HG03342 (cell line): ENCODE results near the gene GNG14.
"Not testable (repeated sequence)": the region's sequence is repeated elsewhere in the genome, so short reads cannot be mapped to it uniquely, and the experiment has no call there.

Experiments
- ATAC-seq: cut with Tn5 transposase; IDR thresholded peaks from one replicate; pipeline ENCODE4 v1.9.1; 2021; ENCODE audit warnings: mild to moderate bottlenecking, moderate library complexity; ENCODE audit not compliant: unreplicated experiment

GNG14 gene

GRCh38 chr19:12695096-12695495 is 7.3 kb downstream of the GNG14 start:
- ATAC-seq = no peak

- ATAC-seq = no peak
Observed at GRCh38 chr19:12695514-12695913, 7.7 kb downstream of the GNG14 start.

- ATAC-seq = peak; percentile 22
Observed at GRCh38 chr19:12695997-12696365, 8.2 kb downstream of the GNG14 start.

- peak; percentile 72 for ATAC-seq
Observed at GRCh38 chr19:12696366-12697335, 8.9 kb downstream of the GNG14 start, which contains the start of gene FBXW9. TSS of gene FBXW9 (minus strand) at chr19:12696631. CDS start at chr19:12696581, 50 bp downstream.

- not testable (repeated sequence) for ATAC-seq
Observed at GRCh38 chr19:12697425-12697824, 9.6 kb downstream of the GNG14 start.

GRCh38 chr19:12698138-12698537 is 10.3 kb downstream of the GNG14 start:
- no peak for ATAC-seq

GRCh38 chr19:12701596-12702282 is 13.9 kb downstream of the GNG14 start:
- no peak for ATAC-seq

- no peak for ATAC-seq
Observed at GRCh38 chr19:12703046-12703445, 15.2 kb downstream of the GNG14 start.

GRCh38 chr19:12705169-12705568 is 17.4 kb downstream of the GNG14 start:
- ATAC-seq = no peak

GRCh38 chr19:12705654-12706331 is 18.0 kb downstream of the GNG14 start:
- ATAC-seq = no peak

GRCh38 chr19:12706332-12706718 is 18.5 kb downstream of the GNG14 start:
- no peak for ATAC-seq

- ATAC-seq = no peak
Observed at GRCh38 chr19:12708641-12709040, 20.8 kb downstream of the GNG14 start.

- ATAC-seq = no peak
Observed at GRCh38 chr19:12711187-12711586, 23.4 kb downstream of the GNG14 start.

GRCh38 chr19:12712077-12712476 is 24.3 kb downstream of the GNG14 start:
- not testable (repeated sequence) for ATAC-seq

- not testable (repeated sequence) for ATAC-seq
Observed at GRCh38 chr19:12713304-12713703, 25.5 kb downstream of the GNG14 start.

- ATAC-seq = no peak
Observed at GRCh38 chr19:12715102-12715501, 27.3 kb downstream of the GNG14 start.

GRCh38 chr19:12715929-12716328 is 28.1 kb downstream of the GNG14 start:
- no peak for ATAC-seq

GRCh38 chr19:12720296-12720695 is 32.5 kb downstream of the GNG14 start:
- ATAC-seq = no peak

GRCh38 chr19:12720851-12721655 is 33.3 kb downstream of the GNG14 start:
- no peak for ATAC-seq
